GM19395 (cell line): Measurements from ENCODE around the gene PDE6G.
"Not testable (repeated sequence)": the region's sequence is repeated elsewhere in the genome, so short reads cannot be mapped to it uniquely, and the experiment has no call there.

Experiments
- ATAC-seq: cut with Tn5 transposase; IDR thresholded peaks from one replicate; pipeline ENCODE4 v1.9.1; 2021; ENCODE audit warnings: mild to moderate bottlenecking, moderate library complexity; ENCODE audit not compliant: unreplicated experiment

Gene PDE6G

GRCh38 chr17:81635973-81636504 lies 20.3 kb downstream of the PDE6G start:
- no peak for ATAC-seq

GRCh38 chr17:81635431-81635830 lies 20.9 kb downstream of the PDE6G start:
- ATAC-seq, result no peak

GRCh38 chr17:81631482-81631881 lies 24.9 kb downstream of the PDE6G start:
- no peak for ATAC-seq

- no peak for ATAC-seq
Observed at GRCh38 chr17:81630274-81630673, 26.1 kb downstream of the PDE6G start.

GRCh38 chr17:81621494-81622130 lies 34.7 kb downstream of the PDE6G start:
- no peak for ATAC-seq

GRCh38 chr17:81618307-81618706 lies 38.0 kb downstream of the PDE6G start:
- not testable (repeated sequence) for ATAC-seq

GRCh38 chr17:81616877-81617276 lies 39.5 kb downstream of the PDE6G start:
- no peak for ATAC-seq

GRCh38 chr17:81615401-81615930 lies 40.9 kb downstream of the PDE6G start:
- no peak for ATAC-seq

- no peak for ATAC-seq
Observed at GRCh38 chr17:81612172-81612970, 44.0 kb downstream of the PDE6G start.

GRCh38 chr17:81609541-81610311 lies 46.6 kb downstream of the PDE6G start:
- ATAC-seq, result no peak

- ATAC-seq, result no peak
Observed at GRCh38 chr17:81608605-81609004, 47.7 kb downstream of the PDE6G start.

- ATAC-seq, result no peak
Observed at GRCh38 chr17:81608082-81608481, 48.3 kb downstream of the PDE6G start.

GRCh38 chr17:81607431-81607830 lies 48.9 kb downstream of the PDE6G start:
- ATAC-seq, result no peak

- no peak for ATAC-seq
Observed at GRCh38 chr17:81603846-81604610, 52.3 kb downstream of the PDE6G start.

GRCh38 chr17:81601525-81602120 lies 54.7 kb downstream of the PDE6G start:
- ATAC-seq, result no peak
